BJ (cell line): ENCODE measurements around the gene FGFR4. TPM values are rescaled to one million over a fixed set of nuclear protein-coding genes. Genes with fewer than 3 reads are reported as not detected.

Experiments used
- CTCF ChIA-PET: fragments of 350-600 bp; formaldehyde crosslinking; extraction: SDS; loops from one replicate; lab custom pipeline; 2021; ENCODE audit warnings: antibody characterized with exemption, inconsistent platforms; lab: Yijun Ruan, JAX
- POLR2A ChIA-PET: fragments of 300-600 bp; sonication (Branson Sonifier 250); formaldehyde crosslinking; extraction: SDS; loops from one replicate; lab custom pipeline; 2021; ENCODE audit warnings: antibody characterized with exemption; lab: Charles Lee
- DNase-seq: peaks from one replicate; pipeline ENCODE4 v3.0.0-alpha.2; 2011; ENCODE audit warnings: low read depth
- H3K27me3 ChIP-seq: 2 replicates; pipeline ENCODE4 v1.6.0; 2011; ENCODE audit warnings: low read length; ENCODE audit not compliant: control insufficient read depth, insufficient read depth
- H3K36me3 ChIP-seq: 2 replicates; pipeline ENCODE4 v1.5.1; 2011; ENCODE audit warnings: low read length; ENCODE audit not compliant: control insufficient read depth, insufficient read depth
- H3K4me3 ChIP-seq: 2 replicates; pipeline ENCODE4 v1.5.1; 2011; ENCODE audit warnings: low read depth, mild to moderate bottlenecking, control low read depth, low read length
- CTCF ChIP-seq: IDR thresholded peaks from 2 replicates; pipeline ENCODE4 v1.5.1; 2011; ENCODE audit warnings: low read depth, mild to moderate bottlenecking, control low read depth, inconsistent platforms, low read length, moderate library complexity; ENCODE audit not compliant: insufficient read depth
- polyA plus RNA-seq: library from polyadenylated mRNA; depleted of rRNA; stranded (reverse); fragments of >200 nt; gene quantifications from 2 replicates; pipeline ENCODE4 v1.2.3, GENCODE V29; 2011

Gene FGFR4
- polyA plus RNA-seq, 1 experiment: 0.12 TPM

- no peak overlapping the region for H3K4me3 ChIP-seq
- DNase-seq: no peak
- 0 out of 2 replicates have a peak, but pooled peaks cover 4% of the 10 kb centered on the region for H3K27me3 ChIP-seq
- TF ChIP-seq CTCF: no peak
- CTCF ChIA-PET: interaction anchor here (2.0 to 6.8 kb wide), 2 partner anchors 19 to 21 kb away, joined by 8 to 33 read pairs; no protein-coding TSS in a partner anchor
- POLR2A ChIA-PET: no interaction called here
- no peaks in the 10 kb centered on the region for H3K36me3 ChIP-seq
Observed at GRCh38 chr5:177093082-177093712, 6.5 kb downstream of the FGFR4 start.

- POLR2A ChIA-PET: no interaction called here
- CTCF ChIA-PET: interaction anchor here (1.8 to 6.8 kb wide), 2 partner anchors 18 to 22 kb away, joined by 5 to 33 read pairs; no protein-coding TSS in a partner anchor
- 0 out of 2 replicates have a peak, but pooled peaks cover 2% of the 10 kb centered on the region for H3K27me3 ChIP-seq
- no peak for DNase-seq
- no peak for TF ChIP-seq CTCF
- no peak overlapping the region for H3K4me3 ChIP-seq
- H3K36me3 ChIP-seq: no peaks in the 10 kb centered on the region
Observed at GRCh38 chr5:177093803-177094202, 7.1 kb downstream of the FGFR4 start.

GRCh38 chr5:177094224-177095087, 7.7 kb downstream of the FGFR4 start:
- no peak for TF ChIP-seq CTCF
- 0 out of 2 replicates have a peak, but pooled peaks cover 2% of the 10 kb centered on the region for H3K27me3 ChIP-seq
- CTCF ChIA-PET: interaction anchor here (0.7 to 6.8 kb wide), 3 partner anchors 8 to 23 kb away, joined by 3 to 33 read pairs (median 5); no protein-coding TSS in a partner anchor
- no peaks in the 10 kb centered on the region for H3K36me3 ChIP-seq
- DNase-seq: no peak
- no peak overlapping the region for H3K4me3 ChIP-seq
- POLR2A ChIA-PET: no interaction called here

- Histone ChIP-seq H3K36me3 (no peaks in the 10 kb centered on the region), H3K27me3 (no peaks in the 10 kb centered on the region), H3K4me3 (no peak overlapping the region)
- POLR2A ChIA-PET: no interaction called here
- CTCF ChIA-PET: interaction anchor here (1.8 to 6.8 kb wide), 2 partner anchors 17 to 23 kb away, joined by 5 to 33 read pairs; no protein-coding TSS in a partner anchor
- DNase-seq: no peak
- TF ChIP-seq CTCF: no peak
Observed at GRCh38 chr5:177095088-177095669, 8.5 kb downstream of the FGFR4 start.
